Measurements from ENCODE around the gene DMRTA2. TPM values are rescaled to one million over a fixed set of nuclear protein-coding genes. Genes with fewer than 3 reads are reported as not detected.

DMRTA2 gene
- total RNA-seq, 1 donor, result 1.3 TPM

DNA sequence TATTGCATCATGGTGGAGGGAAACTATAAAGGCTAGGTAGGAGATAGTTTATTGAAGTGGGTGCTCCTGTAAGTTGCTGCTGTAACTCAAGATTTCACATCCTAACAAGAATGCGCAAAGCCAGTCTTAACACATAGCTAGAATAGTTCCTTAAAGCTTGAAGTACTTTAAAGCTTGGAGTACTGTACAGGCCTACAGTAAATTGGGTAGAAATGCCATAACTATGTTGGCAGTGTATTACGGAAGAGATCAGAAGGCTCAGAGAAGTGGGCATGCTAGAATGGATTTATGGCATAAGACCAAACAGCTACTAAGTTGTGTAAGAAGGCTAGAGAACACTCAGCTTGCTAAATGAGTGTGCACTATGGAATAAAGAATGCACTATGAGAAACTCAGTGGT, 44.5 kb downstream of the DMRTA2 start:
- TF ChIP-seq, protein P1, sequence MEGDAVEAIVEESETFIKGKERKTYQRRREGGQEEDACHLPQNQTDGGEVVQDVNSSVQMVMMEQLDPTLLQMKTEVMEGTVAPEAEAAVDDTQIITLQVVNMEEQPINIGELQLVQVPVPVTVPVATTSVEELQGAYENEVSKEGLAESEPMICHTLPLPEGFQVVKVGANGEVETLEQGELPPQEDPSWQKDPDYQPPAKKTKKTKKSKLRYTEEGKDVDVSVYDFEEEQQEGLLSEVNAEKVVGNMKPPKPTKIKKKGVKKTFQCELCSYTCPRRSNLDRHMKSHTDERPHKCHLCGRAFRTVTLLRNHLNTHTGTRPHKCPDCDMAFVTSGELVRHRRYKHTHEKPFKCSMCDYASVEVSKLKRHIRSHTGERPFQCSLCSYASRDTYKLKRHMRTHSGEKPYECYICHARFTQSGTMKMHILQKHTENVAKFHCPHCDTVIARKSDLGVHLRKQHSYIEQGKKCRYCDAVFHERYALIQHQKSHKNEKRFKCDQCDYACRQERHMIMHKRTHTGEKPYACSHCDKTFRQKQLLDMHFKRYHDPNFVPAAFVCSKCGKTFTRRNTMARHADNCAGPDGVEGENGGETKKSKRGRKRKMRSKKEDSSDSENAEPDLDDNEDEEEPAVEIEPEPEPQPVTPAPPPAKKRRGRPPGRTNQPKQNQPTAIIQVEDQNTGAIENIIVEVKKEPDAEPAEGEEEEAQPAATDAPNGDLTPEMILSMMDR (IDR thresholded peaks at IDR 0.05; ENCODE audit: insufficient read depth, low read depth, low read length), result no peak
- no peak for DNase-seq (ENCODE audit: low read depth)
- H3K4me3 ChIP-seq (ENCODE audit: low read depth, low read length), result no peak overlapping the region

DNA sequence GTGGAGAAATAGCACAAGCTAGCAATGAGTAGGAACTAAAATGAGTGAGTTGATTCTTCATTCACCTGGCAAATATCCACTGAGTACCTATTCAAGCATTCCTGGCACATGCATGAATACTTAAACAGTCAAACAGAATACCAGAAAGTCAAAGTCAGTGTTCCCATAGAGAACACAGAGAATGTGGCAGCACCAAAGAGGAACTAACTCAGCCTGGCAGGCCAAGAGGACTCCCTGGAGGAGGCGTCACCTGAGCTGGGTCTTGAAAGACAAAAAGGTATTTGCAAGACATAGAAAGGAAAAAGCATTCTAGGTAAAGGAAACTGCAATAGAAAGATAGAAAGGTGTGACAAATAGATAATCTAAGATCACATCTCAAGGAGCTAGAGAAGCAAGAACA, 49.7 kb downstream of the DMRTA2 start:
- H3K4me3 ChIP-seq (ENCODE audit: low read depth, low read length), result no peak overlapping the region
- DNase-seq (ENCODE audit: low read depth), result no peak

DNA sequence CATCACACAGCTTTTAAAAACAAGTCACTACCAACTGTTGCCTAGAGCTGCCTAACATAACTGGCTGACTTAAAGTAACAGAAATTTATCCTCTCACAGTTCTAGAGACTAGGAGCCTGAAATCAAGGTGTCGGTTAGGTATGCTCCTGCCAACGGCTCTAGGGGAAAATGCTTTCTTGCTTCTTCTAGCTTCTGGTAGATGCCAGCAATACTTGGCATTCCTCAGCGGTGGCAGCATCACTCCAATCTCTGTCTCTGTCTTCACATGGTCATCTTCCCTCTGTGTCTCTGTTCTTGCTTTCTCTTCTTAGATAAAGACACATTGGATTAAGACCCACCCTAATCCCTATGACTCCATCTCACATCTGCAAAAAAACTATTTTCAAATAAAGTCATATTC, 51.5 kb downstream of the DMRTA2 start:
- DNase-seq (ENCODE audit: low read depth), result no peak
- H3K4me3 ChIP-seq (ENCODE audit: low read depth, low read length), result no peak overlapping the region
- TF ChIP-seq, protein P1 (IDR thresholded peaks at IDR 0.05; ENCODE audit: insufficient read depth, low read depth, low read length), result no peak

More for the DNA sequence above, 49.7 kb downstream of the DMRTA2 start:
- TF ChIP-seq, protein P1 (IDR thresholded peaks at IDR 0.05; ENCODE audit: insufficient read depth, low read depth, low read length), result no peak

DNA sequence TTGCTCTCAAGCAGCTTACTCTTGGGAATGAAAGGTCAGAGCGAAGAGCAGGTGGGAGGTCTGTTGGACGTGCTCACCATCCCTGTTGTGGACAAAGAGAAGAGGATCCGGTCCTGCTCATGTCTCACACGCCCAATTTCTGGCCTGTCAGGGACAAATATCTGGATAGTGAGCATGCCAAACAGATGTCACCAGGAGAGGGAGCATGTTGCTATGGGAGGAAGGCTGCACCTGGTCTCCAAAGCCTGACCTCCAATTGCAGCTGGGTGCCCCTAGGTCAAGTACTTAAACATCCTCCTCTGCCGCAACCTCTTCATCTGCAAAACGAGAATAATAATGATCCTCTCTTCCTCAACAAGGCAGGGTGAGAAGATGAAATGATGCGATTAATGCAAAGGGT, 53.4 kb downstream of the DMRTA2 start:
- TF ChIP-seq, protein P1 (IDR thresholded peaks at IDR 0.05; ENCODE audit: insufficient read depth, low read depth, low read length), result peak; percentile 34
- H3K4me3 ChIP-seq (ENCODE audit: low read depth, low read length), result no peak overlapping the region
- no peak for DNase-seq (ENCODE audit: low read depth)

DNA sequence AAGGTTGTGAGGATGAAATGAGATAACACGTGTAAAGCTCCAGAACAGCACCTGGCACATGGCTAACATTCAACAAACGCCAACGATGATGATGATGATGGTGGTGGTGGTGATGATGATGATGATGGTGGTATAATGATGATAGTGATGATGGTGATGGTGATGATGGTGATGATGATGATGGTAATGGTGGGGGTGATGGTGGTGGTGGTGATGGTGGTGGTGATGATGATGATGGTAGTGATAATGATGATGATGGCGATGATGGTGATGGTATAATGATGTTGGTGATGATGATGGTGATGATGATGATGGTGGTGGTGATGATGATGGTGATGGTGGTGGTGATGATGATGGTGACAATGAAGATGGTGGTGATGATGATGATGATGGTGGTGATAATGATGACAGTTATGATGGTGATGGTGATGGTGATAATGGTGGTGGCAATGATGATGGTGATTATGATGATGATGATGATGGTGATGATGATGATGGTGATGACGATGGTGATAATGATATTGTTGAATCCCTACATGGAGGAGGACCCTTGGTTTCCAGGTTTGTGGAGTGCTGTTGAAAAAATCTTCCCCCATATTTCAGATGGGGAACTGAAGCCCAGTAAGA, 54.1 kb downstream of the DMRTA2 start:
- TF ChIP-seq, protein P1 (IDR thresholded peaks at IDR 0.05; ENCODE audit: insufficient read depth, low read depth, low read length), result no peak
- no peak overlapping the region for H3K4me3 ChIP-seq (ENCODE audit: low read depth, low read length)
- no peak for DNase-seq (ENCODE audit: low read depth)

DNA sequence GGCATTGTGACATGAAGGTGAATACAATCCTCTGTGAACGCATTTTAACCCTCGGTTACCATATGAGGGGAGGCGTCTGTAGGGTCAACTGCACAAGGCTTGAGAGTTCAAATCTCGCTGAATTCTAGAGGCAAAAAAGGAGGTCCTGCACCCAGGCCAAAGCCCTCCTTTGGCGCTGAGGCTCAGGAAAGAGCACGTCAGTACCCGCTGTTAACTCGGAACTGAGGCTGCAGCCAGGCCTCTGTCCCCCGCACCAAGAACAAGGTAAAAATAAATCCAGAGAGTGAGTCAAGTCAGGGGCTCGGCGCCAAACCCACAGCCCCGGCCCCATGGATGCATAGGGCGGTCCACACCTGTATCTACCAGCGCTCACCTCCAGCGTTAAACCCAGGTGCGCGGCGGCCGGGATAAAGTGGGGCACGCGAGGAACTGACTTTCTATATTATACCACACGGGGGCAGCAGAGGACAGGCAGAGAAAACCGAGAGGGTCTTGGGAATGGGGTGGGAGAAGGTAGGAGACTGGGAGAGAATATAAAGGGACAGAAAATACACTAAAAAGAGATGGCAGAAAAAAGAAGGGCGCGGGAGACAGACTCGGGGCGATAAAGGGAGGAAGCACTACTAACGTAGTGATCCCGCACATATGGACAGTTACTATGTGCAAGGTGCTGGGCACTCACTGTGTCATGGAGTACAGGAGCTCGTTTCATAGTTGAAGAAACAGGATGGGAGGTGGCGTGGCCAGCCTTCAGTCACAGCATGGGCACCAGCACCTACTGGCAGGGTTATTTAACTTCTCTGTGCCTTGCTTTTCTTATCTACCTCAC, 54.9 kb downstream of the DMRTA2 start:
- TF ChIP-seq, protein P1 (IDR thresholded peaks at IDR 0.05; ENCODE audit: insufficient read depth, low read depth, low read length), result peak; percentile 63
- H3K4me3 ChIP-seq (ENCODE audit: low read depth, low read length), result no peak overlapping the region
- DNase-seq (ENCODE audit: low read depth), result peak; percentile 20

Measured in fibroblast of villous mesenchyme (primary cell).